ENCODE results near the gene SOX6.

Gene SOX6

DNA sequence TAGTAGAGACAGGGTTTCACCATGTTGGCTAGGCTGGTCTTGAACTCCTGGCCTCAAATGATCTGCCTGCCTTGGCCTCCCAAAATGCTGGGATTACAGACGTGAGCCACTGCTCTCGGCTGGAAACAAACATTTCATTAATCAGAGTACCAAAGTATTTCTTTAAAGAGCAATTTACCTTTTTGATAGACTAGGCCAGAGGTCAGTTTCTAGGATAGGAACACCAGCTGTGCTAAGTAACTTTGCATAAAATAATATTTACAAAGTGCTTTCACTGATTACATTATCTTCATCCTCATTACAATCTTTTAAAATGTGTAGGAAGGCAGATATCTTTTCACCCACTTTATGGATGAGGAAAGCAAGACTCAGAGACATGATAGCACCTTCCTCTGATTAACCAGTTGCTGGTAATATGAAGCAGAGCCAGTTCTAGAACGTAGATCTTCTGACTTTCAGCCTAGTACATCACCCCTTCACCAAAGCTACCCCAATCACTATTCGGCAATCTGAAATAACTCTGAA, 355.2 kb downstream of the SOX6 start:
- TF ChIP-seq FOXP2 (optimal IDR thresholded peaks at IDR 0.05; ENCODE audit: borderline replicate concordance, extremely low read depth, extremely low read length, insufficient read depth) (no peak), TAF1 (IDR thresholded peaks at IDR 0.05; ENCODE audit: borderline replicate concordance, insufficient read depth, low read length) (no peak), SIN3A (IDR thresholded peaks at IDR 0.05; ENCODE audit: borderline replicate concordance, insufficient read depth, low read length) (no peak)
- TF ChIP-seq, protein P1, sequence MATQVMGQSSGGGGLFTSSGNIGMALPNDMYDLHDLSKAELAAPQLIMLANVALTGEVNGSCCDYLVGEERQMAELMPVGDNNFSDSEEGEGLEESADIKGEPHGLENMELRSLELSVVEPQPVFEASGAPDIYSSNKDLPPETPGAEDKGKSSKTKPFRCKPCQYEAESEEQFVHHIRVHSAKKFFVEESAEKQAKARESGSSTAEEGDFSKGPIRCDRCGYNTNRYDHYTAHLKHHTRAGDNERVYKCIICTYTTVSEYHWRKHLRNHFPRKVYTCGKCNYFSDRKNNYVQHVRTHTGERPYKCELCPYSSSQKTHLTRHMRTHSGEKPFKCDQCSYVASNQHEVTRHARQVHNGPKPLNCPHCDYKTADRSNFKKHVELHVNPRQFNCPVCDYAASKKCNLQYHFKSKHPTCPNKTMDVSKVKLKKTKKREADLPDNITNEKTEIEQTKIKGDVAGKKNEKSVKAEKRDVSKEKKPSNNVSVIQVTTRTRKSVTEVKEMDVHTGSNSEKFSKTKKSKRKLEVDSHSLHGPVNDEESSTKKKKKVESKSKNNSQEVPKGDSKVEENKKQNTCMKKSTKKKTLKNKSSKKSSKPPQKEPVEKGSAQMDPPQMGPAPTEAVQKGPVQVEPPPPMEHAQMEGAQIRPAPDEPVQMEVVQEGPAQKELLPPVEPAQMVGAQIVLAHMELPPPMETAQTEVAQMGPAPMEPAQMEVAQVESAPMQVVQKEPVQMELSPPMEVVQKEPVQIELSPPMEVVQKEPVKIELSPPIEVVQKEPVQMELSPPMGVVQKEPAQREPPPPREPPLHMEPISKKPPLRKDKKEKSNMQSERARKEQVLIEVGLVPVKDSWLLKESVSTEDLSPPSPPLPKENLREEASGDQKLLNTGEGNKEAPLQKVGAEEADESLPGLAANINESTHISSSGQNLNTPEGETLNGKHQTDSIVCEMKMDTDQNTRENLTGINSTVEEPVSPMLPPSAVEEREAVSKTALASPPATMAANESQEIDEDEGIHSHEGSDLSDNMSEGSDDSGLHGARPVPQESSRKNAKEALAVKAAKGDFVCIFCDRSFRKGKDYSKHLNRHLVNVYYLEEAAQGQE (IDR thresholded peaks at IDR 0.05; ENCODE audit: insufficient read depth in 1 of 2, low read depth in 2 of 2, low read length in 2 of 2) = no peak

DNA sequence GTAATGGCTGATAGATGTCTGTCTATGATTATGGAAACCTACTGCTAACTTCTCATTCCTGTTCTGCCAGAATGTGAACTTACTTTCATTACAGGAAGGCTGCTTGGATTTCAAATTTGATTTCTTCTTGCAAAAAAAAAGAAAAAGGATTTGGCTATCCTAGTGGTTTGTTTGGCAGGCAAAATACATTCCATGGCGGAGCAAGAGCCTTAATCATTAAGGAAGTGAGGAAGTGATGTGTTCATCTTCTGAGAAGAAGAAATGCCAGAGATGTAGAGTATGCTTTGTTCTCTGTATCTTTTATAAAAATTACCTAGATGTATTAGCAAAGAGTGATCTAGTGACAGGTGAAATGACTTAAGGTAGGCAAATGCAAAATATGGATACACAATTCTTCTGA, 356.3 kb downstream of the SOX6 start:
- TF ChIP-seq TAF1 (IDR thresholded peaks at IDR 0.05; ENCODE audit: borderline replicate concordance, insufficient read depth, low read length) = no peak
- TF ChIP-seq POLR2AphosphoS5 (IDR thresholded peaks at IDR 0.05; ENCODE audit: low read depth, low read length) = no peak
- TF ChIP-seq, protein P1 (IDR thresholded peaks at IDR 0.05; ENCODE audit: insufficient read depth in 1 of 2, low read depth in 2 of 2, low read length in 2 of 2) = no peak
- no peak for TF ChIP-seq SIN3A (IDR thresholded peaks at IDR 0.05; ENCODE audit: borderline replicate concordance, insufficient read depth, low read length)
- TF ChIP-seq FOXP2 (optimal IDR thresholded peaks at IDR 0.05; ENCODE audit: borderline replicate concordance, extremely low read depth, extremely low read length, insufficient read depth) = no peak

DNA sequence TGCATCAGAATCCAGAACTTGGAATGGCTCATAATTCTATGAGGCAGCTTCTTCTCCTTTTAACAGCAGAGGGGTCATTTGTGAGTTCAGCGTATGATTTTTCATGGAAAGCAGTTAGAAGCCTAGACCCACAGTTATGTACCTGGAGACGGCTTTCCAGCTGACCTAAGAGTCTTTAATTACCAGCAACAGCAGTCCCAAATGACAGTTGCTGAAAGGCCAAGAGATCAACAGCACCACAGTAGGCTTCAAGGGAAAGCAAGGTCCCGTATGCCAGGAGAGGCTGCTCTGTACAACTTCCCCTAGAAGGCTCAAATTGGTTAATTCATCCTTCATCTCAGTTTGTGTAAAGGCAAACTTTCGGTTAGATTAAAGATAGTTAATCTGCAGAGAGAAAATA, 363.0 kb downstream of the SOX6 start:
- TF ChIP-seq TAF1 (IDR thresholded peaks at IDR 0.05; ENCODE audit: borderline replicate concordance, insufficient read depth, low read length) (no peak), FOXP2 (optimal IDR thresholded peaks at IDR 0.05; ENCODE audit: borderline replicate concordance, extremely low read depth, extremely low read length, insufficient read depth) (no peak), SIN3A (IDR thresholded peaks at IDR 0.05; ENCODE audit: borderline replicate concordance, insufficient read depth, low read length) (no peak), POLR2AphosphoS5 (IDR thresholded peaks at IDR 0.05; ENCODE audit: low read depth, low read length) (no peak)
- TF ChIP-seq, protein P1 (IDR thresholded peaks at IDR 0.05; ENCODE audit: insufficient read depth in 1 of 2, low read depth in 2 of 2, low read length in 2 of 2) = no peak

DNA sequence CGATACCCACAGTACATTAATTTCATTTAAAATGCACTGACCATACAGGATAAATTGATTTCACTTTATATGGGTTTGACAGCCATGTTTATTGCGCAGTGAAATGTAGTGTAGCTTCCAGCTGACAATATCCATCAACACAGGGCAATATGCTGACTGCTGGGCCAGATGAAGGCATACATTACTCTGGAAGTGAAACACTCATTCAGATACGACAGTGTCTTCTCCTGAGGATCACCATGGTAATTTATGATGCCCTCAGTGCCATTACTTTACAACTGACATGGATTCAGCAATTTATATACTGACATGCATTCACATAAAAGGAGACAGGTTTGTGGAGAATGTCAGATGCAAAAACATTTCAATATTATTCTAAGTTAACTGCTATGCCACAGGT, 365.1 kb downstream of the SOX6 start:
- no peak for TF ChIP-seq SIN3A (IDR thresholded peaks at IDR 0.05; ENCODE audit: borderline replicate concordance, insufficient read depth, low read length)
- TF ChIP-seq POLR2AphosphoS5 (IDR thresholded peaks at IDR 0.05; ENCODE audit: low read depth, low read length) = no peak
- no peak for TF ChIP-seq TAF1 (IDR thresholded peaks at IDR 0.05; ENCODE audit: borderline replicate concordance, insufficient read depth, low read length)
- TF ChIP-seq, protein P1 (IDR thresholded peaks at IDR 0.05; ENCODE audit: insufficient read depth in 1 of 2, low read depth in 2 of 2, low read length in 2 of 2) = no peak
- TF ChIP-seq FOXP2 (optimal IDR thresholded peaks at IDR 0.05; ENCODE audit: borderline replicate concordance, extremely low read depth, extremely low read length, insufficient read depth) = no peak

DNA sequence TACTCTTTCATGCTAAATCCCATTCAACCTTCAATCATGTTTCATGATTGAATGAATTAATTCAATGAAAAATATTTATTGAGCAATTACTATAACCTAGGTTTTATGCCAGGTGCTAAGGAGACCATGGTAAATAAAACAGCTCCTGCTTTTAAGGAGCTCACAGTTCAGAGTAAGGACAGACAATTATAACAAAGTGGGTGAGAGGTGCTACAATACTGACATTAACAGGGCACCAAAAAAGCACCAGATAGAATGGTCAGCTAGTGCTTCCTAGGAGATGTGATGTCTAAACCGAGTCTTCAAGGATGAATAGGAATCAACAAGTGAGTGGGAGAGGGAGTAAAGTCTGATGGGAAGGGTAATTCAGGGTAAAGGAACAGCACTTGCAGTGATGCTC, 366.7 kb downstream of the SOX6 start:
- no peak for TF ChIP-seq TAF1 (IDR thresholded peaks at IDR 0.05; ENCODE audit: borderline replicate concordance, insufficient read depth, low read length)
- TF ChIP-seq, protein P1 (IDR thresholded peaks at IDR 0.05; ENCODE audit: insufficient read depth in 1 of 2, low read depth in 2 of 2, low read length in 2 of 2) = no peak
